ENCODE results near the gene DNAJC27. TPM values are rescaled to one million over a fixed set of nuclear protein-coding genes. Genes with fewer than 3 reads are reported as not detected.
A peak's percentile ranks its signal among the peaks of the same experiment; 100 is the strongest.

Gene DNAJC27
- total RNA-seq, 4 donors from 2014 or later, result 4.0 to 7.6 (median 5.7) TPM

- intact Hi-C loops (cut with DNase I; ENCODE audit: low total_unique reads) (no loop called here), in situ Hi-C loops (cut with MboI; ENCODE audit: low pct_ligation_motif_present in 1 of 4, low pct_unique_long_range_greater_than_20kb in 1 of 4, low sequenced_read_pairs in 3 of 4) (loop anchor here in 2 of 4 donors (10.0 kb wide), 1 partner anchor 153 kb away; no protein-coding TSS in a partner anchor)
- no peak overlapping the region for H3K27ac ChIP-seq
- WGBS, 2 donors (ENCODE audit: low coverage in 1 of 2), result 51 to 53% methylated on average over 2 to 3 of the region's 3 CpGs
- no peak for DNase-seq
- no peaks in the 10 kb centered on the region for H3K9me3 ChIP-seq
- no peak for TF ChIP-seq POLR2AphosphoS5 (IDR thresholded peaks at IDR 0.05)
- no peak for TF ChIP-seq EP300 (IDR thresholded peaks at IDR 0.05; ENCODE audit: low read depth)
- TF ChIP-seq CTCF (IDR thresholded peaks at IDR 0.05), result no peak
- no peak for TF ChIP-seq POLR2A (IDR thresholded peaks at IDR 0.05)
- no peak overlapping the region for H3K4me3 ChIP-seq
- H3K27me3 ChIP-seq, result no peaks in the 10 kb centered on the region
- no peaks in the 10 kb centered on the region for H3K36me3 ChIP-seq
- H3K4me1 ChIP-seq, result peaks cover 0 to 16% (median 5%) of the 10 kb centered on the region in 4 donors
Observed at GRCh38 chr2:24981411-24982136, 9.8 kb upstream of the DNAJC27 start.

- H3K27ac ChIP-seq, result no peak overlapping the region
- intact Hi-C loops (cut with DNase I; ENCODE audit: low total_unique reads), result no loop called here
- in situ Hi-C loops (cut with MboI; ENCODE audit: low pct_ligation_motif_present in 1 of 4, low pct_unique_long_range_greater_than_20kb in 1 of 4, low sequenced_read_pairs in 3 of 4), result loop anchor here in 2 of 4 donors (5.0 kb wide), 2 partner anchors 144 to 154 kb away; no protein-coding TSS in a partner anchor
- H3K9me3 ChIP-seq, result no peaks in the 10 kb centered on the region
- TF ChIP-seq POLR2A (IDR thresholded peaks at IDR 0.05), result no peak
- TF ChIP-seq EP300 (IDR thresholded peaks at IDR 0.05; ENCODE audit: low read depth), result no peak
- TF ChIP-seq POLR2AphosphoS5 (IDR thresholded peaks at IDR 0.05), result no peak
- no peak for TF ChIP-seq CTCF (IDR thresholded peaks at IDR 0.05)
- no peak overlapping the region for H3K4me3 ChIP-seq
- H3K27me3 ChIP-seq, result no peaks in the 10 kb centered on the region
- peaks cover 0 to 14% (median 2%) of the 10 kb centered on the region in 4 donors for H3K4me1 ChIP-seq
- DNase-seq, result no peak
- H3K36me3 ChIP-seq, result no peaks in the 10 kb centered on the region
- 67 to 85% methylated on average over 1 of the region's 1 CpG for WGBS, 2 donors (ENCODE audit: low coverage in 1 of 2)
Observed at GRCh38 chr2:24978661-24979060, 6.9 kb upstream of the DNAJC27 start.

DNA sequence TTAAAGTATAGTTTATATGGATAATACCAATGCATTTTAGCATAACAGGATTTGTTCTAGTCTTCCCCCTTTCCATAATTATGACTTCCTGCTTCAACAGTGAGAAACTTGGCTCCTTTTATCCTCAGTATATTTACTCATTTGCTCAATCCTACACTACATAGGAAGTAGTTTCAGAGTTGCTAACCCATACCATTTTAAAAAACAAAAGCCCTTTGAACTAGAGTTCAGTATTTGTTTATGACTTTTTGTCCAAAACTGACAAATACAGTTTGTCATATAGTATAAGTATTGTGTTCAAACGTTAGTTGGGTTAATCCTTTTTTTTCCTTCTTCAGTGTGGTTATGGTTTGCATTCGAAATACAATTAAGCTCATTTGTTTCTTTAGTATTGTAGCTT is 5.9 kb upstream of the DNAJC27 start:
- H3K9me3 ChIP-seq, result no peaks in the 10 kb centered on the region
- in situ Hi-C loops (cut with MboI; ENCODE audit: low pct_ligation_motif_present in 1 of 4, low pct_unique_long_range_greater_than_20kb in 1 of 4, low sequenced_read_pairs in 3 of 4), result loop anchor here in 2 of 4 donors (5.0 kb wide), 2 partner anchors 145 to 155 kb away; no protein-coding TSS in a partner anchor
- peaks cover 0 to 24% (median 4%) of the 10 kb centered on the region in 4 donors for H3K4me1 ChIP-seq
- no peaks in the 10 kb centered on the region for H3K27me3 ChIP-seq
- H3K36me3 ChIP-seq, result no peaks in the 10 kb centered on the region
- intact Hi-C loops (cut with DNase I; ENCODE audit: low total_unique reads), result no loop called here
- no peak for DNase-seq
- TF ChIP-seq EP300 (IDR thresholded peaks at IDR 0.05; ENCODE audit: low read depth), result no peak
- TF ChIP-seq CTCF (IDR thresholded peaks at IDR 0.05), result no peak
- no peak for TF ChIP-seq POLR2AphosphoS5 (IDR thresholded peaks at IDR 0.05)
- TF ChIP-seq POLR2A (IDR thresholded peaks at IDR 0.05), result no peak
- 49 to 51% methylated on average over 2 of the region's 2 CpGs for WGBS, 2 donors (ENCODE audit: low coverage in 1 of 2)
- no peak overlapping the region for H3K4me3 ChIP-seq
- no peak overlapping the region for H3K27ac ChIP-seq

DNA sequence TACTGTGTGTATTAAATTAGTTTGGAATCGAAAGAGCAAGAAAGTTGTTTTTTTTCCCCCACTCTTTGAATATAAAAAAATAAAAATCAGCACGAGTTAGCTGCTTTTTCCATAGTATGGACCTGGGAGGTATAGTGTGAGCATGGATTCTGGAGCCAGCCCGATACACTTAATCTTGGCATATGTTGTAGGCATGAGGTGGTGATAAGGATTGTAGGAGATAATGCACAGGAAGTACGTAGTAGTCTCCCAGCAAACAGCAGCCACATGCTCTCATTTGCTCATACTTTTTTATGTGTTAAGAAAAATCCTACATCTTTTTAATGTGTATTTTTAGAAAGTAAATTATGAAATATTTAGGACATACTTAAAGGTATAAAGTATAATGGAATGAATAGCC is 2.1 kb upstream of the DNAJC27 start:
- Histone ChIP-seq H3K27me3 (no peaks in the 10 kb centered on the region), H3K36me3 (no peaks in the 10 kb centered on the region), H3K4me1 (peaks cover 4 to 22% (median 7%) of the 10 kb centered on the region in 4 donors), H3K27ac (peak overlapping the region in 1 of 4 donors; percentile 97), H3K9me3 (no peaks in the 10 kb centered on the region), H3K4me3 (no peak overlapping the region)
- TF ChIP-seq CTCF (IDR thresholded peaks at IDR 0.05) (no peak), POLR2A (IDR thresholded peaks at IDR 0.05) (no peak), POLR2AphosphoS5 (IDR thresholded peaks at IDR 0.05) (no peak), EP300 (IDR thresholded peaks at IDR 0.05; ENCODE audit: low read depth) (no peak)
- 88% methylated on average over 4 of the region's 4 CpGs for WGBS, 2 donors (ENCODE audit: low coverage in 1 of 2)
- intact Hi-C loops (cut with DNase I; ENCODE audit: low total_unique reads) (loop anchor here (2.0 kb wide), 1 partner anchor 155 kb away; no protein-coding TSS in a partner anchor), in situ Hi-C loops (cut with MboI; ENCODE audit: low pct_ligation_motif_present in 1 of 4, low pct_unique_long_range_greater_than_20kb in 1 of 4, low sequenced_read_pairs in 3 of 4) (no loop called here)
- DNase-seq, result no peak

Measured in transverse colon (tissue), 4 donors.